Measurements from ENCODE around the gene HAND2. TPM values are rescaled to one million over a fixed set of nuclear protein-coding genes. Genes with fewer than 3 reads are reported as not detected.

HAND2 gene
- polyA plus RNA-seq, 3 donors = not detected

DNA sequence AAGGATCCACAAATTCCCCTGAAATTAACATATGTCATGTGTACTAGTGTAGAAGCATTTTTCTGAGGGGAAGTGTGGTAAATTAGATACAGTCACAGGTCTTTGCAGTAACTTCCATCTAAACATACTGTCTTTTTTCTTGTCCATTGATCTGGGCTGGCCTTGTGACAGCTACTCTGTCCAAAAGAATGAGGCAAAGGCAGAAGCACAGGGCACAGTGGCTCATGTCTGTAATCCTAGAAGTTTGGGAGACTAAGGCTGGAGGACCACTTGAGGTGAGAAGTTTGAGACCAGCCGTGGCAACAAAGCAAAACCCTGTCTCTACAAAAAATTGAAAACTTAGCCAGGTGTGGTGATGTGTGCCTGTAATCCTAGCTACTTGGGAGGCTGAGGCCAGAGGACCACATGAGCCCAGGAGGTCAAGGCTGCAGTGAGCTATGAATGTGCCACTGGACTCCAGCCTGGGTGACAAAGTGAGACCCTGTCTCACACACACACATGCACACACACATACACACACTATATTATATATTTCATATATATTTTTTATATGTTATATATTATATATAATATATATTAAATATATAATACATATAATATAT lies 47.6 kb downstream of the HAND2 start:
- no peak for DNase-seq

DNA sequence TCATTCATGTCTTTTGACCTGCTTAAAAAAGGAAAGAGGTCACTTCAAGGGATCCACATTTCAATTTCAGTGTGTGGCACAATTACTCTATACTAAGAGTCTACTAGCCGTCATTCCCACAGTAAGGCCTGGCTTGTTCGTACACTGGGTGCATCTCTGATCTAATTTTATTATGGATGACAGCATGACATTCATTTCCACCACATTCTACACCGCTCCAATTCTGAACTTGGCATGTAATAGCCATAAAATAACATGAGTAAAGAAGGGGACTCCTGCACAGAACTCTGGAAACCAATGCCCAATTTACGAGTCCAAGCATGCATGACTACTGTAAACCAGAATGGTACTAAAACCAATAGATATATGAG lies 51.1 kb downstream of the HAND2 start:
- no peak for DNase-seq

DNA sequence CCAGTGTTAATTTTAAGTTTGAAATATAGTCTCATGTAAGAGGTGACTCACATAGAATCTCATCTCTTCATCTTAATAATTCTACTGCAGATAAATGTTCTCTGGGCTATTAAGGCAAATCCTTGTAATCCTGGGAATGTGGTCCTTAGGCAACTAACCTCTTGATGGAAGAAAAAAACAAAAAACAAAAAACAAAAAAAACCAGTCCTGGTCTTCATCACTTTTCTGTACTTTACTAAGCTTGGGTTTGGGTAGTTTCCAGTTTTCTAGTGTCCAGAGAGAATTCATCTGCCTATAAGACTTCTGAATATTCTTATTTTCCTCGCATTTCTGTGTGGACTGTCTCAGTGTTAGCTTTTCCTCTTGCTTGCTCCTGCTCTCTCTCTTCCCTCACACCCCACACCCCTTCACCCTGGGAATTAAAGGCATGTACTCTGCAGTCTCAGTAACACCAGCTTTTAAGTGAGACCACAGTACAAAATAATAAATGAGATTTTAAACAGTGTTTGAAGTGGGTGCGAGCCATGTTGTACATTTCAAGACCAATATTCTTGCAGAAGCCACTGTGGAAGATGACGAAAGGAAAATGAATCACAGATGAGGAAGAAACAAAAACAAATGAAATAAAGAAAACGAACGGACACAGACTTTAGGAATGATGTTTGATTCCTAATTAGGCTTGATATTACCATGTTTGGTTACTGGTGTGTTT lies 51.7 kb downstream of the HAND2 start:
- DNase-seq = no peak

DNA sequence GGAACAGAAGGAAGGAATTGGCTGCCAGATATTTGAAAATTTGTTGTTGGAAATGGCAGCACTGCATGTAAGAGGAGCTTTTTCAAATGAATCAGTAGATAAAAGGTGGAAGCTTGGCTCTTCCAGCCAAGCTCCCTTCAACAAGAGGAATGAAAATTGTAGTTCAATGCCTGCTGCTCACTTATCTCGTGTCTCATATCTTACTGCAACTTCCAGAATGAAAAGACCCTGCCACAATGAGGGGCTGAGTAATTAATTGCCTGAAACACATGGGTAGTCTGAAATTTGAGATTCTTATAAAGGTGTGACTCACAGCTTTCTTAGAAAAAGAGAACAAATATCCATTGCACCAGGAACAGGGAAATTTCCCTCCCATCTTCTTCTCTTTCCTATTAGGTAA lies 53.0 kb downstream of the HAND2 start:
- no peak for DNase-seq

Other genes starting within 250 kb of the HAND2 start
- 100 to 1,000 TPM; 334 to 408 (median 340) TPM for gene HMGB2, start 195.9 kb downstream of the HAND2 start, polyA plus RNA-seq (ENCODE audit: insufficient read length in 3 of 3)
- 10 to 100 TPM; 10.2 to 14.8 (median 13.4) TPM for gene SAP30, start 159.3 kb downstream of the HAND2 start, polyA plus RNA-seq (ENCODE audit: insufficient read length in 3 of 3)
- under 1 TPM; 0.30 to 0.53 (median 0.39) TPM for gene SCRG1, start 131.1 kb downstream of the HAND2 start, polyA plus RNA-seq (ENCODE audit: insufficient read length in 3 of 3)

All from renal pelvis (tissue), 4 donors.